Stimulated activated CD8-positive, alpha-beta memory T cell treated with anti-CD3 and anti-CD28 coated beads, Interleukin-12 subunit alpha, Interleukin-12 subunit beta, amount 100 ng/mL, for 1 hour (primary cell): ENCODE measurements around the gene SLC15A3.

ENCODE experiments used
- DNase-seq: peaks from one replicate; pipeline ENCODE4 v3.0.0-alpha.2; 2020; ENCODE audit warnings: low read depth

Gene SLC15A3

GRCh38 chr11:60945295-60945667, 6.7 kb downstream of the SLC15A3 start:
- no peak for DNase-seq

- no peak for DNase-seq
Observed at GRCh38 chr11:60944490-60945294, 7.3 kb downstream of the SLC15A3 start.

- DNase-seq: no peak
Observed at GRCh38 chr11:60942970-60943565, 8.9 kb downstream of the SLC15A3 start.

GRCh38 chr11:60942219-60942618, 9.8 kb downstream of the SLC15A3 start:
- DNase-seq: no peak

- DNase-seq: no peak
Observed at GRCh38 chr11:60941371-60942119, 10.4 kb downstream of the SLC15A3 start.

- no peak for DNase-seq
Observed at GRCh38 chr11:60939855-60940254, 12.1 kb downstream of the SLC15A3 start.

- no peak for DNase-seq
Observed at GRCh38 chr11:60939301-60939700, 12.7 kb downstream of the SLC15A3 start.

GRCh38 chr11:60938500-60938899, 13.5 kb downstream of the SLC15A3 start:
- DNase-seq: no peak

GRCh38 chr11:60937811-60938210, 14.2 kb downstream of the SLC15A3 start:
- no peak for DNase-seq

- DNase-seq: no peak
Observed at GRCh38 chr11:60937144-60937527, 14.8 kb downstream of the SLC15A3 start.

- DNase-seq: no peak
Observed at GRCh38 chr11:60936467-60937143, 15.4 kb downstream of the SLC15A3 start.

GRCh38 chr11:60935676-60936442, 16.1 kb downstream of the SLC15A3 start:
- no peak for DNase-seq

- no peak for DNase-seq
Observed at GRCh38 chr11:60934790-60935605, 17.0 kb downstream of the SLC15A3 start.

GRCh38 chr11:60934124-60934789, 17.7 kb downstream of the SLC15A3 start:
- no peak for DNase-seq

- no peak for DNase-seq
Observed at GRCh38 chr11:60933416-60934123, 18.4 kb downstream of the SLC15A3 start.

- no peak for DNase-seq
Observed at GRCh38 chr11:60932605-60933356, 19.2 kb downstream of the SLC15A3 start.

GRCh38 chr11:60931917-60932316, 20.1 kb downstream of the SLC15A3 start:
- no peak for DNase-seq

GRCh38 chr11:60930394-60930793, 21.6 kb downstream of the SLC15A3 start:
- no peak for DNase-seq

GRCh38 chr11:60929764-60930163, 22.2 kb downstream of the SLC15A3 start:
- no peak for DNase-seq
